HepG2 (cell line): ENCODE data around the gene AASS. TPM values are rescaled to one million over a fixed set of nuclear protein-coding genes. Genes with fewer than 3 reads are reported as not detected.

ENCODE experiments used
- AGO1 ChIP-seq: fragments of 200-400 bp; formaldehyde crosslinking; IDR thresholded peaks from 2 replicates; pipeline ENCODE4 v1.6.1; 2017; ENCODE audit warnings: mild to moderate bottlenecking, low read depth, low read length, moderate library complexity; ENCODE audit not compliant: poor library complexity, severe bottlenecking
- ELF1 ChIP-seq: sonication (generic); formaldehyde crosslinking; IDR thresholded peaks from 2 replicates; pipeline ENCODE4 v1.4.0; 2020; ENCODE audit warnings: missing genetic modification reagents
- GZF1 ChIP-seq: sonication (generic); formaldehyde crosslinking; IDR thresholded peaks from 2 replicates; pipeline ENCODE4 v1.5.1; 2020; ENCODE audit warnings: mild to moderate bottlenecking, missing genetic modification reagents
- HMGXB4 ChIP-seq, 2 experiments: sonication (generic) in 1 of 2; formaldehyde crosslinking in 1 of 2; IDR thresholded peaks; 2 replicates each; pipeline versions ENCODE4 v1.4.0 to v1.6.1; 2018 to 2020; ENCODE audit warnings: missing genetic modification reagents in 2 of 2, borderline replicate concordance in 1 of 2, low read depth in 1 of 2, mild to moderate bottlenecking in 1 of 2, missing biosample characterization in 1 of 2
- IRF1 ChIP-seq: sonication (generic); formaldehyde crosslinking; IDR thresholded peaks from 2 replicates; pipeline ENCODE4 v1.4.0; 2020; ENCODE audit warnings: low read depth, mild to moderate bottlenecking, missing genetic modification reagents
- LBX2 ChIP-seq: sonication (generic); formaldehyde crosslinking; IDR thresholded peaks from 2 replicates; pipeline ENCODE4 v1.5.0; 2020; ENCODE audit warnings: missing genetic modification reagents, mild to moderate bottlenecking, borderline replicate concordance
- PHB2 ChIP-seq: fragments of 450-650 bp; IDR thresholded peaks from 2 replicates; pipeline ENCODE4 v1.6.1; 2018; ENCODE audit not compliant: partially characterized antibody
- RFXAP ChIP-seq: sonication (generic); formaldehyde crosslinking; IDR thresholded peaks from 2 replicates; pipeline ENCODE4 v1.4.0; 2020; ENCODE audit warnings: missing genetic modification reagents, borderline replicate concordance
- TCF7L2 ChIP-seq: IDR thresholded peaks from 2 replicates; pipeline ENCODE4 v1.6.1; 2011; ENCODE audit warnings: mild to moderate bottlenecking, low read depth, low read length, moderate library complexity
- ZC3H13 ChIP-seq: sonication (generic); formaldehyde crosslinking; IDR thresholded peaks from 2 replicates; pipeline ENCODE4 v1.8.1; 2023; ENCODE audit warnings: mild to moderate bottlenecking, missing genetic modification reagents, moderate library complexity
- ZNF343 ChIP-seq: sonication (generic); formaldehyde crosslinking; IDR thresholded peaks from 2 replicates; pipeline ENCODE4 v1.4.0; 2020; ENCODE audit warnings: mild to moderate bottlenecking, missing genetic modification reagents
- polyA plus RNA-seq, 8 experiments: library from polyadenylated mRNA; depleted of rRNA in 3 of 8; stranded (reverse) in 7 of 8; unstranded in 1 of 8; fragments of >200 nt; fragmentation: Illumina TruSeq in 4 of 8; extraction: Trizol in 4 of 8; gene quantifications; 2 replicates each; pipeline versions ENCODE4 v1.2.1 to v1.2.3, GENCODE V29; 2011 to 2016; ENCODE audit warnings: low read depth in 4 of 8, missing spikeins in 1 of 8, mixed read lengths in 1 of 8; ENCODE audit not compliant: insufficient read depth in 1 of 8
- total RNA-seq, 5 experiments: library from RNA; depleted of rRNA; stranded (reverse); fragments of >200 nt; fragmentation: Illumina TruSeq; extraction: Trizol; gene quantifications; 2 replicates each; pipeline ENCODE4 v1.2.3, GENCODE V29; 2016; ENCODE audit warnings: low read depth in 1 of 5

The AASS gene
- total and polyA plus RNA-seq, 2 of the 13 experiments (the other 11 are each of a cell fraction or from before 2014, with no cell fraction given), result 11.6 to 43.9 TPM

GRCh38 chr7:122143376-122143750, 686 bp downstream of the AASS start (continued):
- TF ChIP-seq HMGXB4 (CRISPR knock-in tag; IDR thresholded peaks at IDR 0.05; ENCODE audit: borderline replicate concordance in 1 of 2, low read depth in 1 of 2) (0 out of 4 replicates have a peak, but pooled peaks of 1 of the 2 experiments have one; percentile 1), TCF7L2 (no peak), GZF1 (CRISPR knock-in tag) (no peak), IRF1 (0 out of 2 replicates have a peak, but pooled peaks have one; percentile 46), AGO1 (no peak), PHB2 (no peak), ZNF343 (0 out of 2 replicates have a peak, but pooled peaks have one; percentile 30), LBX2 (CRISPR knock-in tag) (no peak), ELF1 (no peak), RFXAP (CRISPR knock-in tag) (no peak), ZC3H13 (CRISPR knock-in tag) (no peak)
